ENCODE results near the gene HOXD9.

DNA sequence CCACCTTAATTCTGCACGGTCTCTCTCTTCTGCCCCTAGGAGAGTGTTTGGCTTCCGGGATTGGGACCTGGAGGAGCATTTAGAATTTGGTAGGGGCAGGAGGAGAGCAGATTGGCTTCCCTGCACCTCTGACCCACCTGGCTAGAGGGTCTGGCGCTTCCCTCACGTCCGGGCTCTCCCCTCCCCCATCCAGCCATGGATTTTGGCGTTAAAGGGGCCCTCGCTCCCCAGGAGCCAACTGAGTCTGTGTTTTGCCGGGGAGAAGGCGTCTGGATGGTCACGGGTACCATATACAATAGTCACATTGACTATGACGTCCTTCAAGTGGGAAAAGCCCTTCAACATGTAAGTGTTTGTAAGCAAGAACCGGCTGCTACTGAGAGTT, 41.1 kb downstream of the HOXD9 start:
- TF ChIP-seq, protein P1, sequence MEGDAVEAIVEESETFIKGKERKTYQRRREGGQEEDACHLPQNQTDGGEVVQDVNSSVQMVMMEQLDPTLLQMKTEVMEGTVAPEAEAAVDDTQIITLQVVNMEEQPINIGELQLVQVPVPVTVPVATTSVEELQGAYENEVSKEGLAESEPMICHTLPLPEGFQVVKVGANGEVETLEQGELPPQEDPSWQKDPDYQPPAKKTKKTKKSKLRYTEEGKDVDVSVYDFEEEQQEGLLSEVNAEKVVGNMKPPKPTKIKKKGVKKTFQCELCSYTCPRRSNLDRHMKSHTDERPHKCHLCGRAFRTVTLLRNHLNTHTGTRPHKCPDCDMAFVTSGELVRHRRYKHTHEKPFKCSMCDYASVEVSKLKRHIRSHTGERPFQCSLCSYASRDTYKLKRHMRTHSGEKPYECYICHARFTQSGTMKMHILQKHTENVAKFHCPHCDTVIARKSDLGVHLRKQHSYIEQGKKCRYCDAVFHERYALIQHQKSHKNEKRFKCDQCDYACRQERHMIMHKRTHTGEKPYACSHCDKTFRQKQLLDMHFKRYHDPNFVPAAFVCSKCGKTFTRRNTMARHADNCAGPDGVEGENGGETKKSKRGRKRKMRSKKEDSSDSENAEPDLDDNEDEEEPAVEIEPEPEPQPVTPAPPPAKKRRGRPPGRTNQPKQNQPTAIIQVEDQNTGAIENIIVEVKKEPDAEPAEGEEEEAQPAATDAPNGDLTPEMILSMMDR (IDR thresholded peaks at IDR 0.05 in 8 of 11, conservative IDR thresholded peaks at IDR 0.05 in 3 of 11): no peak
- TF ChIP-seq POLR2A (IDR thresholded peaks at IDR 0.05): no peak
- TF ChIP-seq POLR2AphosphoS5 (IDR thresholded peaks at IDR 0.05): no peak

Measured in spleen (tissue), 7 donors.